GM19099 (cell line): Measurements from ENCODE around the gene NOTCH1.

Experiments used
- POLR2A ChIP-seq: IDR thresholded peaks from 3 replicates; pipeline ENCODE4 v1.6.1; 2011; ENCODE audit warnings: low read depth; ENCODE audit not compliant: insufficient read length; ENCODE audit errors: extremely low read depth

Gene NOTCH1

DNA sequence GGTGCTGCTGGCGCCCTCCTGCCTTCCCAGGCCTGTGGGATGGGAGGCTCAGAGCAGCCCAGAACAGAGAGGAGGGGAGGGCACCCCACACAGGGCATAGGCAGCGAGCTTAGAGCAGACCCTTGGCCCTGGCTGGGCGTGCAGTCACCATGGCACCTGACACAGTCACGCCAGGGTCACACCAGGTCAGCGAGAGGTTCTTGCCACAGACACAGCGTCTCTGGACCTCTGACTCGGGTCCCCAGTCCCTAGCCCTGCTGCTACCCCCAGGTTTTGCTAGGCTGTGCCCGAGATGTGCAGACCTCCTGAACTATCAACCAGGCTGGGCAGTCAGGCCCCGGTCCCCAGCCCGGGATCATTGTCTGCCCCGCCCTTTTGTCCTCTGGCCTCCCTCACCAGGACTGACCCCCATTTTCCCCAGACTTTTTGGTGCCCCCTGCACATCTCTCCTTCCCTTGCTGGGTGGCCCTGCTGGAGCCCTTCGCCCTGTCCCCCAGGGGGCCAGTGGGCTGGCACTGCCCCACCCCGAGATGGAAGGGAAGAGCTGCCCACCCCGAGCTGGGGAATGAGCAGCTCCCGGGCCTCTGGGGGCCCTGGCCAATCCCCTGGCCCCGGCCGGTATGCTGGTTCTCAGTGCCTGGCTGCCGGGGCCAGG, 24.5 kb upstream of the NOTCH1 start:
- TF ChIP-seq POLR2A = no peak

- no peak for TF ChIP-seq POLR2A
Measured at GRCh38 chr9:136569526-136570148, 23.8 kb upstream of the NOTCH1 start.

DNA sequence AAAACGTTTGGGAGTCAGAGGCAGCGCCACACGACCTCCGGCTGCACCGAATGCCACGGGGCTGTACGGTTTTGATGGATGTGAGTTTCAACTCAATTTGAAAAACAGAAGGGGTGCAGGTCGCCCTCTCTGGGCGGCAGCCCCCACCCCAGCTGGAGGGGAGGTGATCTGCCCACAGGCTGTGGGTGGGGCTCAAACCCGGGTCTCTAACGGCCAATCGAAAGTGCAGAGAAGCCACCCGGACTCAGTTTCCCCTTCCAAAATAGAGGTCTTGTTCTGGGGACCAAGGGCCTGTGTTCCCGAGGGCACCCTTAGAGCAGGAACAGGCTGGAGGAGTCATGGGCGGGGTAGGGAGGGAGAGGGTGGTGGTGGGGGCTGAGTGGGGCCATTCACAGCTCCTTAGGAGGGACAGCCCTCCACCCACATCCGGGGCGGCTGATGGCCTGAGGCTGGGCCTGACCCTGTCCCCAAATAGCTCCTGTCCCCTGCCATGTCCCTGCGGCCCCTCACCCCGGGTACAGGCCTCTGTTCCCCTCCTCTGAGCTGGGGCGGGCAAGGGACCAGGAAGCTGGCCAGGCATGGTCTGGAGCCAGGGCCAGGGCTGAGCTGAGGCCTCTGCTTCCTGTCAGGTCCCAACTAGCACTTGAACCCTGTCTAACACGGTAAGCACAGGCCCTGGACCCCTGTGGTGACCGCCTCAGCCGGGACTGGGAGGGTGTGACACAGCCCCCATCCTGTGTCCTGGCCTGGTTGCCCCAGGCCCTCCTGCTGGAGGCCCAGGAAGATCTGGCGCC, 22.6 kb upstream of the NOTCH1 start:
- no peak for TF ChIP-seq POLR2A

DNA sequence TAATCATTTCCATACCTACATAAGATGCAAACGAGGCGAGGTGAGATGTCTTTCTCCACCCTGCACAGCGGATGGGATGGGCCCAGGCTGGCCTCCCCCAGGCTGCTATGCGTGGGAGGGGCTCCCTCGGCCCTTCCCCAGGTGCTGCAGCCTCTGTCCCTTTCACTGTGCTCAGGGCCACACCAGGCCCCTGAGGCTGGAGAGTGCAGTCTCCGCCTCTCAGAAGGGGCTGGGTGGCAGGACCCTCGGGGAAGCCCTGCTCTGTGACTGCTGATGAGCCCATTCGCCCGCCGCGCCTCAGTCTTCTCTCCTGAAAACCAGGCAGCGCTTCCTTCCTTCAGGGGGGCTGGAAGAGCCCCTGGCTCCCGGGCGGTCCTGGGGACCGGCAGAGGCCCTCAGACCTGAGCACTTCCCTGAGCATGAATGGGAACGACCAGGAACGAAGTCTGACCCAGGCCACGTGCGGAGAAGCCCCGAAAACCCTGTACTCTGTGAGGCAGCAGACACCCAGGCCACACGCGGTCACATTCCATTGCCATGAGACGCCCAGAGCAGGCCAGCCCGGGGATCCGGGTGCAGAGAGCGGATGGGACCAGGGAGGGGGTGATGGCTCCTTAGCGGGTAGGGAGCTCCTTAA, 21.9 kb upstream of the NOTCH1 start:
- TF ChIP-seq POLR2A = no peak

GRCh38 chr9:136566901-136567300, 21.1 kb upstream of the NOTCH1 start:
- TF ChIP-seq POLR2A = no peak

- TF ChIP-seq POLR2A = no peak
Measured at GRCh38 chr9:136566553-136566895, 20.7 kb upstream of the NOTCH1 start.

DNA sequence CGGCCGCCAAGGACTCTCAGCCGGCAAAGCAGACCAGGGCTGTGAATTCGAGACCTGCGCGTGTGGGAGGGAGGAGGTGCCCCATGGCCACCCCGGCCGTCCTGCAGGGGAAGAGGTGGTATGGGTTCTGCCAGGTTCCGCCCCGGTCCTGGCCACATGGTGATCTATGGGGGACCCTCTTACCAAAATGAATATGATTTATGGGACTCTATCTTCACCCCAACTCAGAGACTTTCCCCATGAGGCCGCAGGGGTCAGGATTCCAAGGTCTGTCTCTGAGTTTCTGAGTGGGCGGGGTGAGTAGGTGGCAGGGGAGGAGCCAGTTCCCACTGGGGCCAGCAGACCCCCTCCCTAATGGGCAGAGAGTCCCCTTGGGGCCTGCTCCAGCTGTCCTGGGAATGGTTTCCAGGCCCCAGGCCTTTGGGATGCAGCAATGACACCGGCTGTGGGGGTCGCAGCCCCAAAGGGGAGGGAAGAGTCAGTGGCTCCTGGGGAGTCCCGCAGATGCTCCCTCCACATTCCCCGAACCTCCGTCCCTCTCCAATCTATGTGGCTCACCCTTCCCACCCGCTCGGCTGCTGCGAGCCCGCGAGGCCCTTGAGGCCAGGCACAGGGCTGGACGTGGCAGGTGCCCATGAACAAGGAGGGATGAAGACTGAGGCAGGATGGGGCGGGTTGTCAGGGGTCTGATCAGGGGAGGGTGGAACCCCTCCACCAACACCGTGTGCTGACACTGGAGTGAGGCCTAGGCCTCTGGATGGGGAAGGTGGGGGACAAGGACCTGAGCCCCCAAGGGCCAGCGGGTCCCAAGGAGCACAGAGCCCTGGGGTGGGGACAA, 20.1 kb upstream of the NOTCH1 start:
- TF ChIP-seq POLR2A = no peak

DNA sequence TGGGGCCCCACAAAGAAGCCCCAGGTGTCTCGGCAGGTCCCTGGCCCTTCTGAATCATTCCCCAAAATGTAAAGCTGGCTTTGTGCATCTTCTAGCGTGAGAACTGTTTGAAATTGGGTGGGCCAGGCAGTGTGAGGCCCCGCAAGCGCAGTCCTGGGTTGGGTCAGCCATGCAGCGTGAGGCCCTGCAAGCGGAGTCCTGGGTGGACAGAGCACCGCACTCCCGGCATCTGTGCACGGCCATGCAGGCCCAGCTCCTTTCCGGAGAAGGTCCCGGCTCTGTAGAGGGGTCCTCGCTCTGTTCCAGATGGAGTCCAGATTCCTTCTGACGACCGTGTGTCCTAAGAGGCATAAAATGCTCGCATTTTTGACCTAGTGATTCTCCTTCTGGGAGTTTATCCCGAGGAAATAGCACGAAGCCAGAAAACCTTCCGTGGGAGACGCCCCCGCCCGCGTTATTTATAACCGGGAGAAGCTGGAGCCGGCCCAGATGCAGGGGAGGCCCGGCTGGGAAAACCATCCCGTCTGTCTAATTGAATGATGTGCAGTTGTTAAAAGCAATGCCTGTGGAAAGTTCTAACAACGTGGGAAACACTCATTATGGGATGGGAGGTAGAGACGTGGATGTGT, 19.4 kb upstream of the NOTCH1 start:
- TF ChIP-seq POLR2A = no peak

DNA sequence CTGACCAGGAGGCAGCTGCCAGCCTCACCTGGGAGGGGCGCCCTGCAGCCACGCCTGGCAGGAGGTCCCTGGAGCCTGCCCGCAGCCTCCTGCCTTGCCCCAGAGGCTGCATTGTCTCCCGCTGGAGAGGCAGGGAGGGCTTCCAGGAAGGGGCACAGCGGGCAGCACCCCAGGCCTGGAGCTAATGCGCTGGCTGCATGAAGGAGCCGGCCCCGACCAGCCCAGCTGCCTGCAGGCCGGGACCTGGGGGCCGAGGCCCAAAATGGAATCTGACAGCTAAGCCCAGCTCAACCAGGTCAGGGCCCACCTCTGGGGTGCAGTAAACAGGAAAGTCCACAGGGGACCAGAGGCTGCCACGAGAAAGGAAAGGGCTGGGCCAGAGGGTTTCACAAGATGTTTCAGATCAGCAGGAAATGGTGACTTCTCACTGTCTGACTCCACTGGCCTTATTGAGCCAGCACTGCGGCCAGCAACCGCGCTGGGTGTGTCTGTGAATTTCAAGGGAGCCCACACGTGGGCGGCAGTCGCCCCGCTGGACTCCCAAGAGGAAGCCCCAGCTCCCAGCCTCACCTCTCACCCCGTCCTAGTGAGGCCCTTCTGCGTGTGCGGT, 18.6 kb upstream of the NOTCH1 start:
- peak; percentile 19 for TF ChIP-seq POLR2A

DNA sequence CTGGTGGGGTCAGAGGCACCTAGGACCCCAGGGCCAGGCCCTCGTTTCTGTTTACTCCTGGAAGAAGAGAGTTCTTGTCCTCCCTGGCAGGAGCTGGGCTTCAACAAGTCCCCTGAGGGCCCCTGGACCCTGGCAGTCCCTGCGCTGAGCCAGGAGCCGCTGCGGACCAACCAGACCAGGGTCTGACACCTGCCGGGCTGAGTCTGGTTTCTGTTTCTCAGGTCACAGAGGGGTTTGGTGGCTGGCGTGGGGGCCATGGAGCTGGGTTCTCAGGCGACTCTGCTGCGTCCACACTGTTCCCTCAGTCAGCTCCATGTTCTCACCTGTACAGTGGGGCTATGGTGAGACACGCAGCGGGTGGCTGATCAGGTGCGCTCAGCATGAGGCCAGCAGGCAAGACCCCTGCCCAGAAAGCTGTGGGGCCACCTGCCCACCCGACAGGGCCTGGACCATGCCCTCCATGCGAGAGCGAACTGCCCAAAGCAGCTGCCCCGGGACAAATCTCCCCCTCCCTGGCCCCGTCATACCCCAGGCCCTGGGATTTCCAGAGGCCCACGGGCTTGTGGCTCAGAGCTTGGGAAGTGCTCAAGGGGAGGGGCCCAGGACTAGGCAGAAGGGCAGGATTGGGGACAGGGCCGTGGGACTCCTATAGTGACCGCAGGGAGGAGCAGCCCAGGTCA, 17.9 kb upstream of the NOTCH1 start:
- TF ChIP-seq POLR2A = no peak

DNA sequence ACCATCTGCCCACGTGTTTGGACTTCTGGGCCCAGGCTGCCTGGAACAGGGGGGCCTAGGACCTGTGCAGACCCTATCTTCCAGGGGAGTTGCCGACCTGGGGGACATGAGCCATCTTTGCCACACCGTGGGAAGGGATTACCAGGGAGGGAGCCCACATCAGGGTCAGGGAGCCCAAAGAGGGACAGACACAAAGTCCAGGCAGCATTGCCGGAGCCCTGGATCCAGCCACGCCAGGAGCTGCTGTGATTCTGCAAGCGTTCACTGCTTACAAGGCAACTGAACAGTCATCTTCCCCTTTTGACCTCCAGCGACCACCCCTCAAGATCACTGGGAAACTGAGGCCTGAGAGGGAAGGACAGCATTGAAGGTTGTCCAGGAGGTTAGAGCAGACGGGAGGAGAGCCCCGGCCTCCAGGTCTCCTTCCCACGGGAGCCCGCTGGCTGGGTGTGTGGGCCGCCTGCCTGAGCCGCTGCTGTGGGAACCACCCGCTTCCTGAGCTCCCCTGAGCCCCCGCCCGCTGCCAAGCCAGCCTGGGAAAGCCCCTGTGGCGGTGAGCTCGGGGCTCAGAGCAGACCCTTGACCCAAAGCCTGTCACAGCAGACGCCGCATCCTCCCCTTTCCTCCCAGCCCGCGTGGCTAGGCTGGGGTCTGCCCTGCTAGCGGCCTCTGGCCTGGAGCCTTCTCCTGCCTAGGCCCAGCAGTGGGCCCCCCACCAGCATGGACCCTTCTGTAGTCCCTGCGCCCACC, 17.1 kb upstream of the NOTCH1 start:
- TF ChIP-seq POLR2A = no peak

DNA sequence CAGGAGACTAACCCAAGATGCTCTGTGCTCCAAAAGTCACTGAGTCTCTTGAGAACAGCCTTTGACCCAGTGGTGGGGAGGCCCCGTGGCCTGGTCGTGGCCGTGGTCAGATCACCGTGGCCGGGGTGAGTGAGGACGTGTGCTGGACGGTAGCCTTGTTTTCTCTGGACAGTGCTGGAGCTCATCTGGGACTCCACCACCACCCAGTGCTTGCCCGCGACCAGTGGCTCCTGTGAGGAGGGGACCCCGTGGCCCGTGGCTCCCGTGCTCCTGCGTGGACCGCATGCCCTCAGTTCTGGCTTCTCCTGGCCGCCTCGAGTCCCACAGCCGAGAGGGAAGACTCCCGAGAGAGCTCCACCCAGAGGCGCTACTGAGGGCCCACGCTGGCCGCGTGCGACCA, 15.9 kb upstream of the NOTCH1 start:
- TF ChIP-seq POLR2A = no peak

DNA sequence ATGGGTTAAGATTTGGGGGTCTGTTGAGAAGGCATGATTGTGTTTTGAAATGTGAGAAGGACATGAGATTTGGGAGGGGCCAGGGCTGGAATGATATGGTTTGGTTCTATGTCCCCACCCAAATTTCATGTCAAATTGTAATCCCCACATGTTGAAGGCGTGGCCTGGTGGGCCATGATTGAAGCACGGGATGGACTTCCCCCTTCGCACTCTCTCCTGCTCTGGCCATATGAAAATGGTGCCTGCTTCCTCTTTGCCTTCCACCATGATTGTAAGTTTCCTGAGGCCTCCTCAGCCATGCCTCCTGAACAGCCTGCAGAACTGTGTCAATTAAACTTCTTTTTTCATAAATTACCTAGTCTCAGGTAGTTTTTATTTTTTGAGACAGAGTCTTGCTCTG, 14.7 kb upstream of the NOTCH1 start:
- TF ChIP-seq POLR2A = no peak

- TF ChIP-seq POLR2A = no peak
Measured at GRCh38 chr9:136558373-136558772, 12.5 kb upstream of the NOTCH1 start.
